GM23248 (cell line): ENCODE measurements around the gene KRTDAP.

Source experiments
- EZH2 ChIP-seq: fragments of 200-600 bp; sonication (generic); IDR thresholded peaks from 2 replicates; pipeline ENCODE4 v1.6.1; 2018; ENCODE audit warnings: antibody characterized with exemption, mild to moderate bottlenecking; ENCODE audit not compliant: insufficient read depth, poor library complexity, severe bottlenecking
- EZH2phosphoT487 ChIP-seq: fragments of 200-600 bp; sonication (generic); IDR thresholded peaks from 2 replicates; pipeline ENCODE4 v1.6.1; 2018; ENCODE audit warnings: antibody characterized with exemption, moderate library complexity, mild to moderate bottlenecking, low read depth; ENCODE audit not compliant: insufficient read depth

DNA sequence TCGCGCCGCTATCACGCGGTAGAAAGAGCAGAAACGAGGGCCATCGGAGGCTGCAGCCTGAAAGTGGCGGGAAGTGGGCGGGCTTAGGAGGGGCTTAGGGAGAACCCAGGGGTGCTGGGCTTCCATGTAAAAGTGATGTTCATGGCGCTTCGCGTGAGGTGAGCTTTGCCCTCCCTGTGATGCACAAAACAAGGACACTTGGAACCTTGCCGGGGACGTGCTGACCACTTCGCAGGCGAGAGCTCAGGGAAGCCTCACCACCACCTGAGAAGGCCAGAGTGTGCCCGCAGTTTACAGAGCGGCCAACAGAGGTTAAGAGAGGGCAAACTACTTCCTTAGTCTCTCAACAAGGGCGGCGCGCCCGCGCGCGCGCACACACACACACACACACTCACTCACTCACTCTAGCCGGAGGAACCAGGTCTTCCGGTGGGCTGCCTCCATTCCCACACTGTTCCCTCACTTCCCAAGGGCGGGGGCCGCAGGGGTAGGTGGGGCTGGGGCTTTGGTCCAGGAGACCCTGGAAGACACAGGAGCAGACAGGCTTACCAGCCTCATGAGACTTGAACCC, 43.6 kb upstream of the KRTDAP start:
- no peak for TF ChIP-seq EZH2
- TF ChIP-seq EZH2phosphoT487: no peak
